GM12891 (cell line): Measurements from ENCODE around the gene IL1F10.
A peak's percentile ranks its signal among the peaks of the same experiment; 100 is the strongest.

Experiments used
- DNase-seq: peaks from one replicate; pipeline ENCODE4 v3.0.0; 2011; ENCODE audit warnings: low spot score; ENCODE audit not compliant: insufficient read length
- FAIRE-seq: peaks from 2 replicates; lab custom pipeline; 2011; peaks lifted over from hg19 to GRCh38; lab: Jason Lieb, UNC
- PAX5 ChIP-seq: IDR thresholded peaks from 2 replicates; pipeline ENCODE4 v1.6.1; 2011; ENCODE audit warnings: low read length, moderate library complexity, mild to moderate bottlenecking; ENCODE audit not compliant: insufficient read depth, severe bottlenecking
- POLR2A ChIP-seq: IDR thresholded peaks from 2 replicates; pipeline ENCODE4 v1.6.1; 2011; ENCODE audit warnings: low read depth, low read length, control low read depth
- POLR2AphosphoS5 ChIP-seq: IDR thresholded peaks from 2 replicates; pipeline ENCODE4 v1.6.1; 2011; ENCODE audit warnings: low read depth, low read length, control low read depth
- POU2F2 ChIP-seq: IDR thresholded peaks from 2 replicates; pipeline ENCODE4 v1.6.1; 2011; ENCODE audit warnings: low read depth, mild to moderate bottlenecking, control low read depth, low read length, moderate library complexity
- SPI1 ChIP-seq: IDR thresholded peaks from 2 replicates; pipeline ENCODE4 v1.6.1; 2011; ENCODE audit warnings: low read depth, low read length, control low read depth
- TAF1 ChIP-seq: IDR thresholded peaks from 2 replicates; pipeline ENCODE4 v1.6.1; 2011; ENCODE audit warnings: low read depth, low read length, control low read depth

IL1F10 gene

DNA sequence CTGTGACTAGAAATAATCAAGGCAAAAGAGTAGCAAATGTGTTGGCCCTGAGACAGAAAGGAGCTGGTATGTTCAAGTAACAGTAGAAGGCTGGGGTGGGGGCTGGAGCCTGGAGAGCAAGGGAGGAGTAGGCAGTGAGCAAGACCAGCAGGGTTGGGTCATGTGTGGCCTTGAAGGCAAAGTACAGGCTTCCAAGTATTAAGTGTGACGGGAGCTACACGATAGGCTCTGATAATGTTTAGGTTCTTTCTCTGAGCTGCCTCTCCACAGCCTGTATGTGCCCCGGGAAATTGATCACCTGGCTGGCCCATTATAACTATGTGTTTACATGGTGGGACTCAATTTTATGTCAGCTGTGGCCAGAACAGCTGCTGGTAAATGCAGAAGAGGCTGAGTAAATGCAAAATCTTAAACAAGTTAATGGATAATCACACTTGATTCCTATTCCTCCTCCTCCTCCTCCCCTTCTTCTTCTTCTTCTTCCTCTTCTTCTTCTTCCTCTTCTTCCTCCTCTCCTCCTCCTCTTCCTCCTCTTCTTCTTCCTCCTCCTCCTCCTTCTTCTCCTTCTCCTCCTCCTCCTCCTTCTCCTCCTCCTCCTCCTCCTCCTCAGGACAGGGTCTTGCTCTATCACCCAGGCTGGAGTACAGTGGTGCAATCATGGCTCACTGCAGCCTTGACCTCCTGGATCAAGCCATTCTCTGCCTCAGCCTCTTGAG lies 9.3 kb downstream of the IL1F10 start:
- no peak for DNase-seq
- no peak for TF ChIP-seq TAF1
- TF ChIP-seq SPI1 = no peak
- no peak for TF ChIP-seq PAX5
- TF ChIP-seq POU2F2 = no peak
- TF ChIP-seq POLR2A = no peak
- no peak for TF ChIP-seq POLR2AphosphoS5
- FAIRE-seq = no peak

DNA sequence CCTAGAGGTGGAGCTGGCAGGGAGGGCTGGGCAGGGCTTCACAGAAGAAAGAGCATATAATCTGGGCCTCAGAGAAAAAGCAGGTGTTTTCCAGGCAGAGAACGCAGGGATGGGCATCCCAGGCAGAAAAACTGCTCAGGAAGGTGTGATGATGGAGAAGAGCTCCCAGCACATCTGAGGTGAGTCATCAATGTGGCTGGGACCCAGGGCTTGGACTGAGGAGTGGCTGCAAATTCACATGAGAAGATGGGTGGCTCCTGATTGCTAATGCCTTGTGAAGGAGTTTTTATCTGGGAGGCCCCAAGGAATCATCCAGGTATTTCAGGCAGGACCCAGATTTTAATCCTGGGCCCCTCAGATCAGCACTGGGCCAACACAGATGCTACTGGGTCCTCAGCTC lies 10.2 kb downstream of the IL1F10 start:
- no peak for DNase-seq
- TF ChIP-seq SPI1 (no peak), POLR2AphosphoS5 (no peak), TAF1 (no peak), POU2F2 (no peak), PAX5 (no peak), POLR2A (no peak)
- FAIRE-seq = no peak

DNA sequence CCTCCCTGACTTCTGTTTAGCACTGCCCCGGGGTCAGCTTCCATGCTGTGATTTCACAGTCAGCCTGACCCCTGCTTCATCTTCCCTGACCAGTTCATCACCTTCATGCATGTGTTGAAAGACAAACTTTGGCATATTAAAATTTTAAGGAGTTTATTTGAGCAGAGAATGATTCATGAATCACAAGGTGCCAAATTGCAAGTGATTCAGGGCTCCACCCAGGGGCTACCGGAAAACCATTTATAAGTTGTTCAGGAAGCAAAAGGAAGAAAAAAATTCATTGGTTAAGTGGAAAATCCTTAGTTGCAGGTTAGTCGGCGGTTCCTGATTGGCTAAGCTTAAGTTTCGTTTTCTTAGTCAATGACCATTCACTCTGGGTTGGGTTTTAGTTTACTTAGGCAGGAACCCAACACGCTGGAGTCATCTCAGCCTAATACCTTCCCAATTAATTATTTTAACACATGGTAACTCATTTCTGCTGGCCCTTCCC lies 10.6 kb downstream of the IL1F10 start:
- no peak for DNase-seq
- no peak for FAIRE-seq
- no peak for TF ChIP-seq PAX5
- TF ChIP-seq POLR2A = no peak
- no peak for TF ChIP-seq POU2F2
- no peak for TF ChIP-seq SPI1
- no peak for TF ChIP-seq POLR2AphosphoS5
- no peak for TF ChIP-seq TAF1

DNA sequence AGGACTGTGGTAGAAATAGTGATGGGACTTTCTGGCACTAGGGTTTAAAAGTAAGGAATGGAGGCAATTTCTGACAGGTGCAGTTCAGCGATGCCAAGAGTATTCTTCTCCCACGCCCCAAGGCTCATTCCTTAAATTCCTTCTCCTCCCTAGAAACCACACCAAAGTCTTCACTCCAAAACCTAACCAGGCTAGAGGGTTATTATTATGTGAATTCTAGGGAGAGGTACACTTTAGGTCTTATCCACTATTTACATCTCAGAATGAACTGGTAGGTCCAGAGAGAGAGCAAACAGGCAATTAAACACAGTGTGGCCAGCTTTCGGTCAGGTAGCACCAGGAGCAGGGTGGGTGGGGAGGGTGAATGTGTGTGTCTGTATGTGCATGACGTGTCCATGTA lies 11.4 kb downstream of the IL1F10 start:
- no peak for FAIRE-seq
- DNase-seq = no peak
- TF ChIP-seq POLR2AphosphoS5 (no peak), POLR2A (no peak), POU2F2 (no peak), SPI1 (no peak), TAF1 (no peak), PAX5 (no peak)

DNA sequence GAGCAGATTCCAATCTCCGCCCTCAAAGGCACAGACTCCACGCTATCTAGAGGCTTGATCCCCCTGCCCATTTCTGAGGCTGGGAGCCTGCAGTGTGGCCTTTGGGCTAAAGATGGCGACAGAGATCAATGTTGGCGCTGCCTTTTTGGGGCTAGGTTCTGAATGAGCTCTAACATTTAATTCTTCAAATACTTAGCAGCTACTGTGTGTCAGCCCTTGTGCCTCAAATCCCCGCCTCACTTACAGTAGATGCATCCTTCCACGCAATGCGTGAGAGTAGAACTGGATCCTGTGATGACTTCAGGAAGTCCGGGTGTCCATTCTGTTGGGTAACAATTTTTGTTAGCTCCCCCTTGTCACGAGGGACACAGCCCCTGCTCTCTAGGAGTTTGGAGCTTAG lies 12.4 kb downstream of the IL1F10 start:
- DNase-seq (peak; percentile 21), FAIRE-seq (no peak)
- TF ChIP-seq POU2F2 (no peak), SPI1 (no peak), PAX5 (no peak), TAF1 (no peak), POLR2AphosphoS5 (no peak), POLR2A (no peak)

DNA sequence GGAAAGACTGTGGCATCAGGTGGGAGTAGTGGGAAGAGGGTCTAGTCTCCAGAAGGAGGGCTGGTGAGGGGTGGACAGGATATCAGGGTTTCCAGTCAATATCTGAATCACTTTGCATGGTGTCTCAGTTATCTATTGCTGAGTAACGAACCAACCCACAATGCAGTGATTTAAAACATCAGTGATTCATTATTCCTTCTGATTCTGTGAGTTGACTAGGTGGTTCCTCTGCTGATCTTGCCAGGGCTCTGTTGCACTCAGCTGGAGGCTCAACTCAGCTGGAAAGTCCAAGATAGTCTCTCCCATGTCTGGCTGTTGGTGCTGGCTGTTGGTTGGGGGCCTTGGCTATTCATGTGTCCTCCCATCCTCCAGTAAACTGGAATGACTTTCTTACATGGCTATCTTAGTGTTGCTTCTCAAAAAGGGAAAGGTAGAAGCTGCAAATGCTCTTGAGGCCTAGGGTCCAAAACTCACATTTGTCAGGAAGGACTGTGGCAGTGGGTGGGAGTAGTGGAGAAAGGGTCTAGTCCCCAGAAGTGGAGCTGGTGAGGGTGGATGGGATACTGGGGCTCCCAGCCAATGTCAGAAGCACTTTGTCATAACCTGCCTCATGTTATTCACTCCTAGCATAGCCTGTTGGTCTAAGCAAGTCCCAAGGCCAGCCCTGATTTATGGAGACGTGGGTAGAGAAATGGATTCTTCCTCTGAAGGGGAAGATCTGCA lies 13.9 kb downstream of the IL1F10 start:
- DNase-seq (no peak), FAIRE-seq (no peak)
- TF ChIP-seq POLR2A (no peak), POLR2AphosphoS5 (no peak), SPI1 (no peak), POU2F2 (no peak), PAX5 (no peak), TAF1 (no peak)

DNA sequence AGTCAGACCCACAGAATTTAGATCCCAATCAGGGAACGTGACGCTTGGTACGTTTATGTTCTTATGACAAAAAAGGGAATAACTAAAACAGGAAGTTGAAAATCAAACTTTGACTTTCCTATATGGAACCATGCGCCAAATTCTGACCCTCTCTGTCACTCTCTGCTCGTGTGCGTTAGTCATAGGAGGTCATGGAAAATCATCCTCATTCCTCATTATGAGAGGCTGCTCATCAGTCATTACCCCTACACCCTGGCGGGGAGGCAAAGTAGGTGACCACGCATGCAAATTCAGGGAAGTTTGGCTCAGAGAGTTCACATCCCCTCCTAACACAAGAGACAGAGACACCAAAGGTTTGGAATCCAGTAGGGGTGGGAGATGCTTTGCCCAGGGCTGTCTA lies 15.5 kb downstream of the IL1F10 start:
- no peak for FAIRE-seq
- DNase-seq = no peak
- TF ChIP-seq POU2F2 (no peak), TAF1 (no peak), POLR2AphosphoS5 (no peak)

DNA sequence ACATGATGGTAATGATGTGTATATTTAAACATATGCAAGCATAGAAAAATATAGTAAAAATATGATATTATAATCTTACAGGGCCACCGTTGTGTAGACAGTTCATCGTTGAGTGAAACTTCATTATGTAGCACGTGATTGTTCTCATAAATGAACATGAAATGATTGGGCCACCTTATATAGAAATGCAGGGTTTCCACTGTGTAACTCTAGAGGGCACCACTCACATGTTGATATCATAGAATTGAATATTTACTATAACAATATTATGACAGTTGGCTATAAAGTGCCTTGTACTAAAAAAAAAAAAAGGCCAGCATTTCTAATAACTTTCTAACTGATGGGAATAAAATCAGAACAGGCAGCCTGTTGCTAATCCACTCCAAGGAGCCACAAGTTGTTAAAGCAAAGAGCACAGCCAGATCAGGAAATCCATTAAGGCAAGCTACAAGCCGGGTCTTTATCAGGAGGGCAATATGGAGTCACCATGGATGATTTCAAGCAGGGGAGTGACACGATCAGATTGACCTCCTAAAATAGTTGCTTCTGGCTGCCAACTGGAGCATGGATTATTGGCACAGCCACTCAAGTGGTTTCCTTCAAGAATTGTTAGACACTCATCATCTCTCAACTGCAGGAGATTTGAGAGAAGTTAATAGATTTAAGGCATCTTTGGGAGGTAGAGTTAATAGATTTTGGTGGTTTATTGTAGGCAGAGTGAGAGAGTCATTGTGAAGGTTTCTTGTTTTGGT lies 16.7 kb downstream of the IL1F10 start:
- no peak for DNase-seq
- TF ChIP-seq TAF1 = no peak
- TF ChIP-seq SPI1 = no peak
- TF ChIP-seq POLR2A = no peak
- TF ChIP-seq PAX5 = no peak
- no peak for TF ChIP-seq POU2F2
- no peak for TF ChIP-seq POLR2AphosphoS5
- no peak for FAIRE-seq

DNA sequence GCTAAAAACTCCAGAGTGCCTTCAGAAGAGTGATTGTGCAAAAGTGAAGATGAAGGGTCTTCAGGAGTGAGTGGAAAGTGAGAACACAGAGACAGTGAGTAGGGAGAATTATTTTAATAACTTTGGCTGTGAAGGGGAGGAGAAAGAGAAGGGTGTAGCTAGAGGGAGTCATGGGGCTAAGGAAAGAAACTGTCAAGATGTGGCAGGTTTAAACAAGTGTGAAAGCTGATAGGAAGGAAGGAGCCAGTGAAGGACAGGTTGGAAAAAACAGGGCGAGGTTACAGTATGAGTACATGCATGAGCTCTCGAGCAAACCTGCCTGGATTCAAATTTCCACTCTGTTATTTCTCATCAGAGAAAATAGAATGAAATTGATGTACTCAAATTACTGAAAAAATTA lies 17.8 kb downstream of the IL1F10 start:
- TF ChIP-seq PAX5 = no peak
- no peak for TF ChIP-seq TAF1
- no peak for TF ChIP-seq POLR2A
- no peak for TF ChIP-seq POLR2AphosphoS5
- no peak for TF ChIP-seq SPI1
- TF ChIP-seq POU2F2 = no peak
- no peak for DNase-seq
- no peak for FAIRE-seq
